H9 (cell line): ENCODE measurements around the gene LEMD1. TPM values are rescaled to one million over a fixed set of nuclear protein-coding genes. Genes with fewer than 3 reads are reported as not detected.
A peak's percentile ranks its signal among the peaks of the same experiment; 100 is the strongest.

Source experiments
- DNase-seq: peaks from one replicate; pipeline ENCODE4 v3.0.0-alpha.2; 2017
- H2AFZ ChIP-seq: one replicate; pipeline ENCODE4 v1.6.1; 2013; ENCODE audit warnings: mild to moderate bottlenecking, low read length, control low read depth, moderate library complexity
- H2AK5ac ChIP-seq: 2 replicates; pipeline ENCODE4 v1.6.1; 2013; ENCODE audit warnings: low read length, control low read depth, mixed read lengths; ENCODE audit not compliant: insufficient read length
- H2BK120ac ChIP-seq: one replicate; pipeline ENCODE4 v1.6.1; 2013; ENCODE audit warnings: low read depth, mild to moderate bottlenecking, low read length, control low read depth, inconsistent platforms; ENCODE audit not compliant: poor library complexity, severe bottlenecking
- H2BK12ac ChIP-seq: 2 replicates; pipeline ENCODE4 v1.6.1; 2013; ENCODE audit warnings: low read length, control low read depth, mixed read lengths, low read depth; ENCODE audit not compliant: insufficient read length
- H2BK15ac ChIP-seq: 2 replicates; pipeline ENCODE4 v1.6.1; 2013; ENCODE audit warnings: low read depth, low read length, control low read depth
- H2BK20ac ChIP-seq: one replicate; pipeline ENCODE4 v1.6.1; 2013; ENCODE audit warnings: low read depth, mild to moderate bottlenecking, low read length, control low read depth, inconsistent platforms; ENCODE audit not compliant: poor library complexity, severe bottlenecking
- H2BK5ac ChIP-seq: 2 replicates; pipeline ENCODE4 v1.6.1; 2013; ENCODE audit warnings: low read length, control low read depth, mixed read lengths; ENCODE audit not compliant: insufficient read length
- H3K14ac ChIP-seq: 2 replicates; pipeline ENCODE4 v1.6.1; 2013; ENCODE audit warnings: low read length, control low read depth; ENCODE audit not compliant: insufficient read depth
- H3K18ac ChIP-seq: 2 replicates; pipeline ENCODE4 v1.6.1; 2013; ENCODE audit warnings: low read depth, mild to moderate bottlenecking, mixed read lengths, low read length, control low read depth; ENCODE audit not compliant: insufficient read length
- H3K23ac ChIP-seq: 2 replicates; pipeline ENCODE4 v1.6.1; 2013; ENCODE audit warnings: low read length, control low read depth, mixed read lengths, low read depth; ENCODE audit not compliant: insufficient read length
- H3K23me2 ChIP-seq: 2 replicates; pipeline ENCODE4 v1.6.1; 2013; ENCODE audit warnings: low read depth, mild to moderate bottlenecking, mixed read lengths, low read length, control low read depth; ENCODE audit not compliant: insufficient read length, poor library complexity, severe bottlenecking
- H3K27ac ChIP-seq: 2 replicates; pipeline ENCODE4 v1.5.1; 2013; ENCODE audit warnings: low read length, control low read depth, mixed read lengths, low read depth; ENCODE audit not compliant: insufficient read length
- H3K27me3 ChIP-seq: 2 replicates; pipeline ENCODE4 v1.6.1; 2013; ENCODE audit warnings: low read length, control low read depth, inconsistent platforms; ENCODE audit not compliant: insufficient read depth
- H3K4ac ChIP-seq: 2 replicates; pipeline ENCODE4 v1.6.1; 2013; ENCODE audit warnings: low read depth, mild to moderate bottlenecking, control low read depth, inconsistent platforms, low read length, moderate library complexity
- H3K4me1 ChIP-seq: 2 replicates; pipeline ENCODE4 v1.6.1; 2013; ENCODE audit warnings: low read length, control low read depth, inconsistent platforms; ENCODE audit not compliant: insufficient read depth
- H3K4me2 ChIP-seq: 2 replicates; pipeline ENCODE4 v1.6.1; 2013; ENCODE audit warnings: low read length, control low read depth, mixed read lengths; ENCODE audit not compliant: insufficient read length, insufficient read depth
- H3K56ac ChIP-seq: 2 replicates; pipeline ENCODE4 v1.6.1; 2013; ENCODE audit warnings: low read depth, mild to moderate bottlenecking, mixed read lengths, low read length, control low read depth; ENCODE audit not compliant: insufficient read length
- H3K79me1 ChIP-seq: 2 replicates; pipeline ENCODE4 v1.6.1; 2013; ENCODE audit warnings: low read depth, mild to moderate bottlenecking, moderate library complexity, low read length, control low read depth, inconsistent platforms; ENCODE audit not compliant: insufficient read depth, poor library complexity, severe bottlenecking
- H3K79me2 ChIP-seq: 2 replicates; pipeline ENCODE4 v1.6.1; 2013; ENCODE audit warnings: low read length, control low read depth, inconsistent platforms; ENCODE audit not compliant: insufficient read depth
- H3K9ac ChIP-seq: 2 replicates; pipeline ENCODE4 v1.6.1; 2013; ENCODE audit warnings: low read length, control low read depth, mixed read lengths; ENCODE audit not compliant: insufficient read length; ENCODE audit errors: extremely low read depth
- H3K9me3 ChIP-seq: one replicate; pipeline ENCODE4 v1.6.1; 2013; ENCODE audit warnings: low read depth, low read length, inconsistent platforms; ENCODE audit not compliant: control insufficient read depth
- H3T11ph ChIP-seq: one replicate; pipeline ENCODE4 v1.6.1; 2013; ENCODE audit warnings: mild to moderate bottlenecking, low read length, control low read depth, inconsistent platforms
- H4K20me1 ChIP-seq: one replicate; pipeline ENCODE4 v1.6.1; 2013; ENCODE audit not compliant: control insufficient read depth, insufficient read length, insufficient read depth
- H4K5ac ChIP-seq: 2 replicates; pipeline ENCODE4 v1.6.1; 2013; ENCODE audit warnings: low read depth, mild to moderate bottlenecking, mixed read lengths, low read length, control low read depth; ENCODE audit not compliant: insufficient read length
- H4K8ac ChIP-seq: replicated peaks from 2 replicates; pipeline ENCODE4 v1.6.1; 2013; ENCODE audit warnings: low read length, control low read depth, mixed read lengths, low read depth; ENCODE audit not compliant: insufficient read length
- H4K91ac ChIP-seq: 2 replicates; pipeline ENCODE4 v1.6.1; 2013; ENCODE audit warnings: low read depth, mild to moderate bottlenecking, moderate library complexity, mixed read lengths, low read length, control low read depth; ENCODE audit not compliant: insufficient read length
- H3K27ac Mint-ChIP-seq, 3 experiments: 2 replicates in 2 of 3; 3 replicates in 1 of 3; pipeline ENCODE4 v1.8.0; 2020 to 2021; ENCODE audit warnings: mixed read lengths in 3 of 3, mild to moderate bottlenecking in 1 of 3, moderate library complexity in 1 of 3
- H3K27me3 Mint-ChIP-seq: 2 replicates; pipeline ENCODE4 v1.8.0; 2021; ENCODE audit warnings: low read depth, mild to moderate bottlenecking, moderate library complexity, mixed read lengths
- H3K36me3 Mint-ChIP-seq, 3 experiments: 2 replicates in 2 of 3; 3 replicates in 1 of 3; pipeline ENCODE4 v1.8.0; 2020 to 2021; ENCODE audit warnings: low read depth in 3 of 3, mixed read lengths in 3 of 3; ENCODE audit not compliant: insufficient read depth in 1 of 3
- H3K4me1 Mint-ChIP-seq, 2 experiments: 2 replicates each; pipeline ENCODE4 v1.8.0; 2020; ENCODE audit warnings: mixed read lengths in 2 of 2
- H3K4me3 Mint-ChIP-seq, 2 experiments: 2 replicates in 1 of 2; 3 replicates in 1 of 2; pipeline ENCODE4 v1.8.0; 2020 to 2021; ENCODE audit warnings: mild to moderate bottlenecking in 2 of 2, mixed read lengths in 2 of 2, moderate library complexity in 1 of 2
- H3K9me3 Mint-ChIP-seq, 2 experiments: 2 replicates in 1 of 2; 3 replicates in 1 of 2; pipeline ENCODE4 v1.8.0; 2020; ENCODE audit warnings: mild to moderate bottlenecking in 2 of 2, mixed read lengths in 2 of 2, moderate library complexity in 1 of 2
- WGBS: extraction: QIAGEN DNeasy Blood & Tissue Kit; methylation state at CpG from one replicate; pipeline ENCODE4 v1.1.7; 2013; ENCODE audit warnings: missing lambda C conversion rate, low lambda C conversion rate, mixed read lengths; ENCODE audit not compliant: insufficient read length; ENCODE audit errors: extremely low coverage; 5-methylcytosine and 5-hydroxymethylcytosine counted together
- total RNA-seq: library from RNA; stranded (reverse); gene quantifications from 2 replicates; pipeline ENCODE4 v1.2.1, GENCODE V29; 2021
- TF ChIP-seq, protein P1 (sequence below): fragments of 200-600 bp; sonication (generic); conservative IDR thresholded peaks from 3 replicates; pipeline ENCODE4 v1.8.0; 2021; ENCODE audit warnings: antibody characterized with exemption, mild to moderate bottlenecking

LEMD1 gene
- total RNA-seq, 1 experiment from 2014 or later, result 11.8 TPM

- H4K91ac ChIP-seq, result no peak overlapping the region
- no peak overlapping the region for H4K5ac ChIP-seq
- no peaks in the 10 kb centered on the region for H3K9me3 ChIP-seq
- Mint-ChIP-seq H3K27ac (no peak overlapping the region), H3K36me3 (peaks cover 10 to 23% (median 11%) of the 10 kb centered on the region in 3 experiments), H3K9me3 (no peaks in the 10 kb centered on the region), H3K4me3 (0 out of 5 replicates have a peak overlapping the region, but pooled peaks of 1 of the 2 experiments have one; percentile 15), H3K27me3 (peaks cover 21% of the 10 kb centered on the region), H3K4me1 (peaks cover 68 to 71% of the 10 kb centered on the region in 2 experiments)
- no peak overlapping the region for H3K23ac ChIP-seq
- no peak overlapping the region for H3K4ac ChIP-seq
- DNase-seq, result no peak
- H2BK12ac ChIP-seq, result no peak overlapping the region
- no peak overlapping the region for H2AFZ ChIP-seq
- TF ChIP-seq, protein P1, sequence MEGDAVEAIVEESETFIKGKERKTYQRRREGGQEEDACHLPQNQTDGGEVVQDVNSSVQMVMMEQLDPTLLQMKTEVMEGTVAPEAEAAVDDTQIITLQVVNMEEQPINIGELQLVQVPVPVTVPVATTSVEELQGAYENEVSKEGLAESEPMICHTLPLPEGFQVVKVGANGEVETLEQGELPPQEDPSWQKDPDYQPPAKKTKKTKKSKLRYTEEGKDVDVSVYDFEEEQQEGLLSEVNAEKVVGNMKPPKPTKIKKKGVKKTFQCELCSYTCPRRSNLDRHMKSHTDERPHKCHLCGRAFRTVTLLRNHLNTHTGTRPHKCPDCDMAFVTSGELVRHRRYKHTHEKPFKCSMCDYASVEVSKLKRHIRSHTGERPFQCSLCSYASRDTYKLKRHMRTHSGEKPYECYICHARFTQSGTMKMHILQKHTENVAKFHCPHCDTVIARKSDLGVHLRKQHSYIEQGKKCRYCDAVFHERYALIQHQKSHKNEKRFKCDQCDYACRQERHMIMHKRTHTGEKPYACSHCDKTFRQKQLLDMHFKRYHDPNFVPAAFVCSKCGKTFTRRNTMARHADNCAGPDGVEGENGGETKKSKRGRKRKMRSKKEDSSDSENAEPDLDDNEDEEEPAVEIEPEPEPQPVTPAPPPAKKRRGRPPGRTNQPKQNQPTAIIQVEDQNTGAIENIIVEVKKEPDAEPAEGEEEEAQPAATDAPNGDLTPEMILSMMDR, result no peak
- no peak overlapping the region for H2BK20ac ChIP-seq
- H4K8ac ChIP-seq, result no peak overlapping the region
- no peaks in the 10 kb centered on the region for H4K20me1 ChIP-seq
- H3K14ac ChIP-seq, result no peak overlapping the region
- H2BK5ac ChIP-seq, result no peak overlapping the region
- no peak overlapping the region for H3K56ac ChIP-seq
- H3K27ac ChIP-seq, result no peak overlapping the region
- H3K18ac ChIP-seq, result no peak overlapping the region
- H3K23me2 ChIP-seq, result peaks cover 35% of the 10 kb centered on the region
- H3K4me2 ChIP-seq, result no peak overlapping the region
- H3K4me1 ChIP-seq, result peaks cover 25% of the 10 kb centered on the region
- no peak overlapping the region for H2AK5ac ChIP-seq
- WGBS, result no CpG with 5 or more reads among the region's 5 CpGs
- H3K9ac ChIP-seq, result no peak overlapping the region
- no peaks in the 10 kb centered on the region for H3K79me2 ChIP-seq
- peaks cover 3% of the 10 kb centered on the region for H3K79me1 ChIP-seq
- H2BK120ac ChIP-seq, result no peak overlapping the region
- no peak overlapping the region for H2BK15ac ChIP-seq
- no peak overlapping the region for H3T11ph ChIP-seq
- no peaks in the 10 kb centered on the region; the same call in 1 of the 2 replicates for H3K27me3 ChIP-seq
These were observed 31.1 kb upstream of the LEMD1 start for GRCh38 chr1:205452933-205453332.
